IPS-18a (cell line): ENCODE measurements around the gene ZPBP.

Experiments used
- H3K27ac ChIP-seq: one replicate; pipeline ENCODE4 v1.5.1; 2013; ENCODE audit warnings: low read length
- H3K27me3 ChIP-seq: one replicate; pipeline ENCODE4 v1.6.1; 2013; ENCODE audit warnings: mild to moderate bottlenecking, low read length; ENCODE audit not compliant: control insufficient read depth, insufficient read depth
- H3K36me3 ChIP-seq: one replicate; pipeline ENCODE4 v1.6.1; 2013; ENCODE audit warnings: low read depth, low read length; ENCODE audit not compliant: control insufficient read depth
- H3K4me1 ChIP-seq: one replicate; pipeline ENCODE4 v1.6.1; 2013; ENCODE audit warnings: low read depth, low read length; ENCODE audit not compliant: control insufficient read depth
- H3K4me3 ChIP-seq: one replicate; pipeline ENCODE4 v1.5.1; 2013; ENCODE audit warnings: low read length
- H3K9ac ChIP-seq: one replicate; pipeline ENCODE4 v1.6.1; 2013; ENCODE audit warnings: mild to moderate bottlenecking, low read length, moderate library complexity
- H3K9me3 ChIP-seq: one replicate; pipeline ENCODE4 v1.6.1; 2013; ENCODE audit warnings: low read depth, low read length; ENCODE audit not compliant: control insufficient read depth

The ZPBP gene

DNA sequence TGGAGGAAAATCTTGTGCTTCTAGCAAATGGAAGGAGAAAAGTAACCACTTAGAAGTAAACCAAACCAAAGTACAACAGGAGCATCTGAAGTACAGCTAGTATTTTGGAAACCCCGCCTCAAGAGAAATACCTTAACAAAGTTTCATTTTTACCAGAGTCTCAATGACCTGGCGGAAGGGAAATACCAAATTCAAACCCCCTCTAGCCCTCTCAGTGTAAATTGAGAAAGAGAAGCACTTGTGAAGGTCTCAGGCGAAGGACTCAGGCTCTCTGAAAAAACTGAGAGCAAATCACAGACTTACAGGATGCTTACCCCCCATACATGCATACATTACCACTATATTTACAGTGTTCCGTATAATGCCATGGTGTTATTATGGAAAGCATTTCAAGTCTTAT is 70.1 kb downstream of the ZPBP start:
- Histone ChIP-seq H3K4me1 (no peaks in the 10 kb centered on the region), H3K9ac (no peak overlapping the region), H3K27me3 (no peaks in the 10 kb centered on the region), H3K9me3 (no peaks in the 10 kb centered on the region), H3K27ac (no peak overlapping the region), H3K4me3 (no peak overlapping the region), H3K36me3 (no peaks in the 10 kb centered on the region)

DNA sequence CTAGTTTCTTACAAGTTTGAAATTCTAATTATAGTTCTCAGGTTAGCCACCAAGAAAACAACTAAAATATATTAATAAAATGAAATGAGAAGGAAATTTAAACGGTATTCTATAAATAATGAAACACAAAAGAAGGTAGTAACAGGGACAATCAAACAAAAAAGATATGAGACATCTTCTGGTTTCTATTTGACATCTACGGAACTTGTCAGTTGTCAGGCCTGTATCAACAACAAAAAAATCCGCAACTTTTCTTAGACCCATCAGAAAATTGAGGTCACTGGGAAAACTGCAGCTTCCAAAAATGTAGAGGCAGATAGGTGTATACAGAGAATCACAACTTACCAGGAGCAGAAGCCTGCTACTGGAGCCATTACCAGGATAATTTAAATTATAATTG is 70.6 kb downstream of the ZPBP start:
- Histone ChIP-seq H3K4me1 (no peaks in the 10 kb centered on the region), H3K4me3 (no peak overlapping the region), H3K9ac (no peak overlapping the region), H3K27ac (no peak overlapping the region), H3K36me3 (no peaks in the 10 kb centered on the region), H3K27me3 (no peaks in the 10 kb centered on the region), H3K9me3 (no peaks in the 10 kb centered on the region)

DNA sequence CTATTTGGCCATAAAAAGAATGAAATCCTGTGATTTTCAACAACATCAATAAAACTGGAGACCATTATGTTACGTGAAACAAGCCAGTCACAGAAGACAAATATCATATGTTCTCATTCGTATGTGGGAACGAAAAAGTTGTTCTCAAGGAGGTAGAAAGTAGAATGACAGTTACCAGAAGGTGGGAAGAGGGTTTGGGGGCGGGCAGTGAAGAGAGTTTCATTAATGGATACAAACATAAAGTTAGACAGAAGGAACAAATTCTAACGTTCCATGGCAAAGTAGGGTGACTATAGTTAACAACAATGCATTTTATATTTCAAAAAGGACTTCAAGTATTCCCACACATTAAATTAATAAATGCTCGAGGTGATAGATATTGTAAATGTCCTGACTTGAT is 97.4 kb downstream of the ZPBP start:
- Histone ChIP-seq H3K27ac (no peak overlapping the region), H3K27me3 (no peaks in the 10 kb centered on the region), H3K9me3 (no peaks in the 10 kb centered on the region), H3K36me3 (no peaks in the 10 kb centered on the region), H3K4me3 (no peak overlapping the region), H3K9ac (no peak overlapping the region), H3K4me1 (no peaks in the 10 kb centered on the region)

DNA sequence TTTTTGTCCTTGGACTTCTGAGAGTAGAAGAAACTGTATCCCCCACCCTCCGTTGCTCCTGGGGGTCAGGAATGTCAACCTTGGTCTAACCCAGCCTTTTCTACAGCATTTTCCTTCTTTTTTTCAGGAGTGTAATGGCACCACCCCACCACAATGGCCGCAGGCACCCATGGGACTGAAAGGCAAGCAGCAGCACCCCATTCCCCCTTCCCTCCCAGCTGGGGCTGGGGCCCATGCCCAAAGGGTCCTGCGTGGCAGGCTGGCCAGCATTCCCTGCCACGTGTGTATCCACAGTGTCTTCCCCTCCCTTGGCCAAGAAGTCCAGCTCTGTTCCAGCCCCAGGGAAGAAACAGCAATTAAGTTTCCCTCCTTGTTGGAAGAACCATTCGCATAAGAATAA is 106.9 kb downstream of the ZPBP start:
- Histone ChIP-seq H3K9ac (no peak overlapping the region), H3K27ac (no peak overlapping the region), H3K4me3 (no peak overlapping the region), H3K27me3 (no peaks in the 10 kb centered on the region), H3K9me3 (peaks cover 17% of the 10 kb centered on the region), H3K36me3 (no peaks in the 10 kb centered on the region), H3K4me1 (no peaks in the 10 kb centered on the region)

DNA sequence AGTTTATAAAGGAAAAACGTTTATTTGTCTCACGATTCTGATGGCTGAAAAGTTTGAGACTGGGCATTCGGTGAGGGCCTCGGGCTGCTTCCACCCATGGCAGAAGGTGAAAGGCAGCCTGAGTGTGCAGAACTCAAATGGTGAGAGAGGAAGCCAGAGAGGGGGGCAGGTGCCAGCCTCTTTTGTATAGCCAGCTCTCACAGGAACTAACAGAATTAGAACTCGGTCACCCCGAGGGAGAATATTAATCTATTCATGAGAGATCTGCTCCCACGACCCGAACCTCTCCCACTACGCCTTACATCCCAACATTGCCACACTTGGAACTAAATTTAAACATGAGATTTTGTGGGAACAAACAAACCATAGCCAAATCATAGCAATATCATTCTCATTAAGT is 112.6 kb downstream of the ZPBP start:
- Histone ChIP-seq H3K27me3 (no peaks in the 10 kb centered on the region), H3K9me3 (no peaks in the 10 kb centered on the region), H3K4me1 (no peaks in the 10 kb centered on the region), H3K27ac (no peak overlapping the region), H3K9ac (no peak overlapping the region), H3K36me3 (no peaks in the 10 kb centered on the region), H3K4me3 (no peak overlapping the region)

DNA sequence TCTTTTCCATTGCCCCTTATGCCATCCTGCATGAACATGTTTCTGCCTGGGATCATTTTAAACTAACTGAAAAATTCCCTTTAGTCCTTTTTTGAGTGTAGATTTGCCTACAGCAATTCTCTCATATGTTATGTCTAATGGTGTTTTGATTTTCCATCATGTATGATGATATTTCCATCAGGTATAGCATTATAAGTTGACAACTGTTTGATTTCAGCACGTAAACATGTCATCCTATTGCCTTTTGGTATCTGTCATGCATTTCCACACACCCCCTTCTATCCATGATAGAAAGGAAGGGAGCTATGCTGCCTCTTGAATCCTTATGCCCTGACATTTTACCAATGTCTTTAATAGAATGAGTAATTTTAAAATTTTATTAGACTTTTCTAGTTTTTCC is 116.8 kb downstream of the ZPBP start:
- H3K9me3 ChIP-seq, result no peaks in the 10 kb centered on the region
- no peak overlapping the region for H3K4me3 ChIP-seq
- no peaks in the 10 kb centered on the region for H3K27me3 ChIP-seq
- H3K9ac ChIP-seq, result no peak overlapping the region
- no peaks in the 10 kb centered on the region for H3K36me3 ChIP-seq
- no peak overlapping the region for H3K27ac ChIP-seq
- no peaks in the 10 kb centered on the region for H3K4me1 ChIP-seq

DNA sequence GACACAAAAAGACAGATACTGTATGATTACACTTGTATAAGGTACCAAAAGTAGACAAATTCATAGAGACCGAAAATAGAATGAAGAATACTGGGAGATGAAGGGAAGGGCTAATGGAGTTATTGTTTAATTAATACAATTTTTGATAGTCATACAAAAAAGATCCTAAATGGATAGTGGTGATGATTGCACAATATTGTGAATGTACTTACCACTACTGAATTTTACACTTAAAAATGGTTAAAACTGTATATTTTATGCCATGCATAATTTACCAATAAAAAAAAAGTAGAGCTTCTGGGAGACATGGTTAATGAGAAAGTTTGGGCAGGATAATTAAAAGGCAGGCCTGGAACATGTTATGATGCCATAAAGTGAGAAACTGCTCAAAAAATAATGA is 119.0 kb downstream of the ZPBP start:
- H3K4me3 ChIP-seq, result no peak overlapping the region
- H3K27ac ChIP-seq, result no peak overlapping the region
- no peaks in the 10 kb centered on the region for H3K9me3 ChIP-seq

DNA sequence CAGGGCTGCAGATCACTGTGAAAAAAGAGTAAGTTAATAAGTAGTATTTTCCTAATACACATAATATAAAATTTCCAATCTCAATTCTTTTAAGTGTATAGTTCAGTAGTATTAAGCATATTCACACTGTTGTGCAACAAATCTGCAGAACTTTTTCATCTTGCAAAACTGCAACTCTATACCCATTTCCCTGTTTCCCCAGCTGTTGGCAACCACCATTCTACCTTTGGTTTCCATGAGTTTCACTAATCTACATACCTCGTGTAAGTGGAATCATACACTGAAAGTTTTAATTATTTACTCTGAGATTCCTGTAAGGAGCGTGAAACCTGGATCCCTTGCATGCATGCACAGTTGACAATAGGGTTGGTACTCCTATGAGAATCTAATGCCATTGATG is 155.4 kb downstream of the ZPBP start:
- Histone ChIP-seq H3K9me3 (peaks cover 4% of the 10 kb centered on the region), H3K9ac (no peak overlapping the region), H3K36me3 (no peaks in the 10 kb centered on the region), H3K27ac (no peak overlapping the region), H3K27me3 (no peaks in the 10 kb centered on the region), H3K4me3 (no peak overlapping the region), H3K4me1 (no peaks in the 10 kb centered on the region)

More for the DNA sequence above, 119.0 kb downstream of the ZPBP start:
- H3K4me1 ChIP-seq, result no peaks in the 10 kb centered on the region
- no peaks in the 10 kb centered on the region for H3K36me3 ChIP-seq
- no peak overlapping the region for H3K9ac ChIP-seq
- no peaks in the 10 kb centered on the region for H3K27me3 ChIP-seq

DNA sequence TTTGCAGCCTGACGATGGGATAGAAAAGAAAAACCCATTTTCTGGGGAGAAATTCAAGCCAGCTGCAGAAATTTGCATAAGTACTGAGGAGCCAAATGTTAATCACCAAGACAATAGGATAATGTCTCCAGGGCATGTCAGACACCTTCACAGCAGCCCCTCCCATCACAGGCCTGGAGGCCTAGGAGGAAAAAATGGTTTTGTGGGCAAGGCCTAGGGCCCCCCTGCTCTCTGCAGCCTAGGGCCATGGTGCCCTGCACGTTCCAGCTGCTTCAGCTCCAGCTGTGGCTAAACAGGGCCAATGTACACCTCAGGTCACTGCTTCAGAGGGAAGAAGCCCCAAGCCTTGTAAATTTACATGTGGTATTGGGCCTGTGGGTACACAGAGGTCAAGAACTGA is 161.4 kb downstream of the ZPBP start:
- Histone ChIP-seq H3K27me3 (no peaks in the 10 kb centered on the region), H3K4me1 (no peaks in the 10 kb centered on the region), H3K9me3 (peaks cover 17% of the 10 kb centered on the region), H3K9ac (no peak overlapping the region), H3K4me3 (no peak overlapping the region), H3K36me3 (no peaks in the 10 kb centered on the region), H3K27ac (no peak overlapping the region)

DNA sequence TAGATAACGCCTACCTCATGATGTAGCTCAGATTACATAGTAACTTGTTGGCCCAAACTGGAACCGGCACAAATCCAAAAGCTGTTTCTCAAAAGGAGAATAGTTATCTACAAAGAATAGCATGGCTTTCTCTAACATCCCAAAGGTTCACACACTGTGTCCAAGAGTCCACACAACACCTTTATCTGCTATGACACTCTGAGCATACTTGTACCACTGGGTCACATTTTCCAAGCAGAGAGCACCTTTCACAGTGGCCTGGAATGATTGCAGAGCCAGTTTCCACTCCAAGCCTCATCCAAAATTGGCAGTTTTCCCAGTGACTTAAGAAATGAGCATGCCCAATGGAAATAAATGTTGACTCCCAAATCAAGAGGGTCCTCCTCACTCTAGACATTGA is 164.3 kb downstream of the ZPBP start:
- H3K9me3 ChIP-seq, result peaks cover 17% of the 10 kb centered on the region
- H3K36me3 ChIP-seq, result no peaks in the 10 kb centered on the region
- no peaks in the 10 kb centered on the region for H3K27me3 ChIP-seq
- H3K9ac ChIP-seq, result no peak overlapping the region
- no peaks in the 10 kb centered on the region for H3K4me1 ChIP-seq
- no peak overlapping the region for H3K4me3 ChIP-seq
- no peak overlapping the region for H3K27ac ChIP-seq

DNA sequence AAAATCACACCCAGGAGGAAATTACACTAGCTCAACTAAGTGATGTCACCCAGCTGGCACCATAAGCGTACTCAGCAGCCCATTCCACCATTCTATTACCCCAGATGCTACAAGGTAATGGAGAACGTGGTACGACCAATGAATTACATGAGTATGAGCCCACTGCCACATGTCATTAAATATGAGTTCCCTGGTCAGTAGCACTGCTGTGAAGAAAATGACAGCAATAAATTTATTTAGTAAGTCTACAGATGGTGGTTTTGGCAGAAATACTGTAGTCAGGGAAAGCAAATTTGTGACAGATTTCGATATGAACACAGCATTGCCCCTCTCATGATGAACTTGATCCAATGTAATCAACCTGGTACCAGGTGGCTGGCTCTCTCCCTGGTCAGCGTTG is 165.4 kb downstream of the ZPBP start:
- H3K36me3 ChIP-seq, result no peaks in the 10 kb centered on the region
- H3K27ac ChIP-seq, result no peak overlapping the region
- H3K4me3 ChIP-seq, result no peak overlapping the region
- peaks cover 17% of the 10 kb centered on the region for H3K9me3 ChIP-seq
- H3K4me1 ChIP-seq, result no peaks in the 10 kb centered on the region
- no peak overlapping the region for H3K9ac ChIP-seq
- no peaks in the 10 kb centered on the region for H3K27me3 ChIP-seq

DNA sequence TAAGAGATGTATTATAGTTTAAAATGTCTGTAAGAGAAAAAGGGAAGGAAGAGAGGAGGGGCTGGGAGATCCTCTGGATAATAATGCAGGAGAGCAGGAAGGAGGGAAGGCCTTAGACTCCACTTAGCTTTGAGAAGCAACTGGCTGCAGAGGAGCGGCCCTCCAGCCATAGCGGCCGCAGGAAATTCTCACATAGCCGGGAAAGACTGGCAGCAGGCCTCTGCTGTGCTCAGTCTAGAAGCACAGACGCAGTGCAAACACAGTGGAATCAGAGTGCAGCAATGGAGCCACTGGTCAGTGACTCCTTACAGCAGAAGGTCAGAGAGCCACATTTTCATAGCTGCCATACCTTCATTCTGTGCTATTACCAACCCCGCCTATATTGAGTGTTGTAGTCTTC is 166.3 kb downstream of the ZPBP start:
- Histone ChIP-seq H3K4me3 (no peak overlapping the region), H3K27ac (no peak overlapping the region), H3K9ac (no peak overlapping the region), H3K36me3 (no peaks in the 10 kb centered on the region), H3K27me3 (no peaks in the 10 kb centered on the region), H3K4me1 (no peaks in the 10 kb centered on the region), H3K9me3 (peaks cover 15% of the 10 kb centered on the region)

DNA sequence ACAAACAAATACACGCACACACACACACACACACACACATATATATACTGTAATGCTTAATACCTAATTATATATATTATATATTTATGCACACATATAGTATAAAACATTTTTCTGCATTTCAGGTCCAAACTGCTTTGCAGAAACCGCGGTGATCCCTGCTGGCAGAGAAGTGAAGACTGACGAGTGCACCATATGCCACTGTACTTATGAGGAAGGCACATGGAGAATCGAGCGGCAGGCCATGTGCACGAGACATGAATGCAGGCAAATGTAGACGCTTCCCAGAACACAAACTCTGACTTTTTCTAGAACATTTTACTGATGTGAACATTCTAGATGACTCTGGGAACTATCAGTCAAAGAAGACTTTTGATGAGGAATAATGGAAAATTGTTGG is 181.1 kb downstream of the ZPBP start:
- Histone ChIP-seq H3K4me1 (no peaks in the 10 kb centered on the region), H3K9ac (no peak overlapping the region), H3K27me3 (no peaks in the 10 kb centered on the region), H3K36me3 (no peaks in the 10 kb centered on the region), H3K9me3 (no peaks in the 10 kb centered on the region), H3K4me3 (no peak overlapping the region), H3K27ac (no peak overlapping the region)
